GM18951 (cell line): Measurements from ENCODE around the gene ELP2.
"Not testable (repeated sequence)": the region's sequence is repeated elsewhere in the genome, so short reads cannot be mapped to it uniquely, and the experiment has no call there.

ENCODE experiments used
- POLR2A ChIP-seq: IDR thresholded peaks from 4 replicates; pipeline ENCODE4 v1.6.1; 2011; ENCODE audit warnings: mild to moderate bottlenecking; ENCODE audit not compliant: insufficient read length, insufficient read depth; ENCODE audit errors: extremely low read depth
- in situ Hi-C: fragments of 300-500 bp; cut with MboI; formaldehyde crosslinking; loops from one replicate; pipeline ENCODE4 v1.12.0; 2022; ENCODE audit warnings: low sequenced_read_pairs, mixed read lengths, inconsistent platforms; ENCODE audit not compliant: unreplicated experiment

Gene ELP2, protein sequence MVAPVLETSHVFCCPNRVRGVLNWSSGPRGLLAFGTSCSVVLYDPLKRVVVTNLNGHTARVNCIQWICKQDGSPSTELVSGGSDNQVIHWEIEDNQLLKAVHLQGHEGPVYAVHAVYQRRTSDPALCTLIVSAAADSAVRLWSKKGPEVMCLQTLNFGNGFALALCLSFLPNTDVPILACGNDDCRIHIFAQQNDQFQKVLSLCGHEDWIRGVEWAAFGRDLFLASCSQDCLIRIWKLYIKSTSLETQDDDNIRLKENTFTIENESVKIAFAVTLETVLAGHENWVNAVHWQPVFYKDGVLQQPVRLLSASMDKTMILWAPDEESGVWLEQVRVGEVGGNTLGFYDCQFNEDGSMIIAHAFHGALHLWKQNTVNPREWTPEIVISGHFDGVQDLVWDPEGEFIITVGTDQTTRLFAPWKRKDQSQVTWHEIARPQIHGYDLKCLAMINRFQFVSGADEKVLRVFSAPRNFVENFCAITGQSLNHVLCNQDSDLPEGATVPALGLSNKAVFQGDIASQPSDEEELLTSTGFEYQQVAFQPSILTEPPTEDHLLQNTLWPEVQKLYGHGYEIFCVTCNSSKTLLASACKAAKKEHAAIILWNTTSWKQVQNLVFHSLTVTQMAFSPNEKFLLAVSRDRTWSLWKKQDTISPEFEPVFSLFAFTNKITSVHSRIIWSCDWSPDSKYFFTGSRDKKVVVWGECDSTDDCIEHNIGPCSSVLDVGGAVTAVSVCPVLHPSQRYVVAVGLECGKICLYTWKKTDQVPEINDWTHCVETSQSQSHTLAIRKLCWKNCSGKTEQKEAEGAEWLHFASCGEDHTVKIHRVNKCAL

DNA sequence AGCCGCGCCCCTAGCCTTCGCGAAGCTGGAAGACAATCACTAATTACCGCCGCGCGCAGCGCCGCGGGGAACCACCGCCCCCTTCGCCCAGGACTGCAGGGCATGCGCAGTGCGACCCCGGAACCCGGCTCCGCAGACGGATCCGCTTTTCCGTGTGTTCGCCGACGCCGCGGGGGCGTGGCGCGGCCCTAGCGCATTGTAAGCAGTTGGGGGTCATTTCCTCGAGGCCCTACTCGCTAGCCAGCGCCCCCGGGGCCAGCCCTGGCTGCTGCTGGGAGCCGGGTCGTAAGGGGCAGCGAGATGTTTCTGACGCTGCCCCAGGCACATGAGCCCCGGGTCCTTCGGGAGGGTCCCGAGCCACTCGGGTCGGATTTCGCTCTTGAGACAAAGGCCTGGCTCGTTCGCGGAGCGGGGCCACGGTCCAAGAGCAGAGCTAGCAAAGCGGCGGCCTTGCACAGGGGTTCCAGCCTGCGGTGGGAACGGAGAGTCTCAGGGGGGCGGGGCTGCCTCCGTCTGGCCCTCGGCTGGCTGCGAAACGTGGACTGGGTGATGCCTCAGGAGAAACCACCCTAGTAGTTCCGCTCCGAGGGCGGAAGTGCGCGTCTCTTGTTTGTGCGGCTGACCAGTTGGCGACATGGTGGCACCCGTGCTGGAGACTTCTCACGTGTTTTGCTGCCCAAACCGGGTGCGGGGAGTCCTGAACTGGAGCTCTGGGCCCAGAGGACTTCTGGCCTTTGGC, at the start of gene ELP2, which contains the start of gene SLC39A6:
ELP2 (plus strand) TSS at position 600 of the 739 bp plus-strand sequence; CDS start at position 635, 35 bp downstream.
SLC39A6 (minus strand) TSS at position 41 of the 739 bp plus-strand sequence. CDS start 2,333 bp downstream, outside the sequence.
- in situ Hi-C loops: no loop called here
- TF ChIP-seq POLR2A: peak; percentile 84

DNA sequence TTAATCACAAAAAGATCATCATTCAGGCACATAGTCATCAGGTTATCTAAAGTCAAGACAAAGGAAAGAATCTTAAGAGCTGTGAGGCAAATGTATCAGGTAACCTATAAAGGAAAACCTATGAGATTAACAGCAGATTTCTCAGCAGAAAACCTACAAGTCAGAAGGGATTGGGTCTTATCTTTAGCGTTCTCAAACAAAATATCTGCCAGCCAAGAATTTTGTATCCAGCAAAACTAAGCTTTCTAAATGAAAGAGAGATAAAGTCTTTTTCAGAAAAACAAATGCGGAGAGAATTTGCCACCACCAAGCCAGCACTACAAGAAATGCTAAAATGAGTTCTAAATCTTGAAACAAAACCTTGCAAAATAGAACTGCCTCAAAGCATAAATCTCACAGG, 48.6 kb upstream of the ELP2 start:
- in situ Hi-C loops: not testable (repeated sequence)

DNA sequence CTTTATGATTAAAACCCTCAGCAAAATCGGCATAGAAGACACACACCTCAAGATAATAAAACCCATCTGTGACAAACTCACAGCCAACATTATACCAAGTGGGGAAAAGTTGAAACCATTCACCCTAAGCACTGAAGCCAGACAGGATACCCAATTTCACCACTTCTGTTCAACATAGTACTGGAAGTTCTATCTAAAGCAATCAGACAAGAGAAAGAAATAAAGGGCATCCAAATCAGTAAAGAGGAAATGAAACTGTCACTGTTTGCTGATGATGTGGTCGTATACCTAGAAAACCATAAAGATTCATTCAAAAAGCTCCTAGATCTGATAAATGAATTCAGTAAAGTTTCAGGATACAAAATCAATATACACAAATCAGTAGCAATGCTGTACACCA, 46.0 kb upstream of the ELP2 start:
- TF ChIP-seq POLR2A: no peak
- in situ Hi-C loops: no loop called here

DNA sequence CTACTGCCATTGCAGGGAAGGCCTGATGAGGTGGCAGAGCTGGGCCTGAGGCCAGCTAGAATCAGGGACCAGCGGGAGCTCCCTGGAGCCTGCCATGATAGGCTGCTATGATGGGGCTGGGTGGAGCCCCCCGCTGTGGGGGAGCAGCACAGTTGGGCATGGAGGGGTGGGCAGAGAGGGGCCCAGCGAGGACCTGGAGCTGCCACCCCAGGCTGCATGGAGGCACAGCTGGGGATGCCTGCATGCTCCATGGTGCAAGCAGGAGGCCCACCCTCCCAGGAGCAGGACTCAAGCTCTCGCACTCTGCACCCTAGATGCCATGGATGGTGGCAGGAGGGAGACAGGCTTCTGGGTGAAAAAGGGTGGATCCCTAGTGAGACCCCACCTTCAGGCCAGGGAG, 44.5 kb upstream of the ELP2 start:
- no peak for TF ChIP-seq POLR2A
- in situ Hi-C loops: no loop called here

DNA sequence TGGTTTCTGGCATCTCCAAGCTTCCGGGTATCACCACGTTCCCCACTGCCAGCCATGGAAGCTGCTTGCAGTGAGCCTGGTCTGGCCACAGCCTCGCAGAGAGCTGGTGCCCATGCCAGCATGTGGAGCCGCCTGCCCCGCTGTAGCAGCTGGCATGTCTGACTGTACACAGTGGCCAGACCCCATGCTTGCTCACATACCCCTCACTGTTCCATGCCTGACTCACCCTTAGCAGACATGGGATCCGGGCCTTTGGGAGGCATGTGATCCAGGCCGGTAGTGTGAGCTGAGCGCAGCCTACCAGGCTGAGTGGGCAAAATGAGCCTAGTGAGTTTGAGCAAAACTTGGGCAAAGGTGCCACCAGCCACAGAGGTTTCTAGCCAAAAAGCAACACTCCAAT, 43.5 kb upstream of the ELP2 start:
- no peak for TF ChIP-seq POLR2A
- in situ Hi-C loops: no loop called here

DNA sequence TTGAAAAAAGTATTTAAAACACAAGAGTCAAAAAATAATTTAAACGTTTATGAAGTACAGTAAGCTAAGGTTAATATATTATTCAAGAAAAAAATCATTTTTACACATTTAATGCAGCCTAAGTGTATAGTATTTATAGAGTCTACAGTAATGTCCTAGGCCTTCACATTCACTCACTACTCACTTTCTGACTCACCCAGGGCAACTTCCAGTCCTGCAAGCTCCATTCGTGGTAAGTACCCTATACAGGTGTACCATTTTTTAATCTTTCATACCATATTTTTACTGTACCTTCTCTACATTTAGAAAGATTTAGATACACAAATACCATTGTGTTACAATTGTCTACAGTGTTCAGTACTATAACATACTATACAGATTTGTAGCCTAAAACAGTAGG, 41.4 kb upstream of the ELP2 start:
- no peak for TF ChIP-seq POLR2A
- in situ Hi-C loops: no loop called here

DNA sequence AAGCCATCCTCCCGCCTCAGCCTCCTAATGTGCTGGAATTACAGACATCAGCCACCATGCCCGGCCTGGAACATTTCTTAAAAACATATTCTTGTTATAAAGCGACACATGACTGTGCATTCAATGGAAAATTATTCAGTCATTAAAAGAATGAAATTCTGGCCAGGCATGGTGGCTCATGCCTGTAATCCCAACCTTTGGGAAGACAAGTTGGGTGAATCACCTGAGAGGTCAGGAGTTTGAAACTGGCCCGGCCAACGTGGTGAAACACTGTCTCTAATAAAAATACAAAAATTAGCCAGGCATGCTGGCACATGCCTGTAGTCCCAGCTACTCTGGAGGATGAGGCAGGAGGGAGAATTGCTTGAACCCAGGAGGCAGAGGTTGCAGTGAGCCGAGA, 40.7 kb upstream of the ELP2 start:
- TF ChIP-seq POLR2A: no peak
- in situ Hi-C loops: no loop called here

DNA sequence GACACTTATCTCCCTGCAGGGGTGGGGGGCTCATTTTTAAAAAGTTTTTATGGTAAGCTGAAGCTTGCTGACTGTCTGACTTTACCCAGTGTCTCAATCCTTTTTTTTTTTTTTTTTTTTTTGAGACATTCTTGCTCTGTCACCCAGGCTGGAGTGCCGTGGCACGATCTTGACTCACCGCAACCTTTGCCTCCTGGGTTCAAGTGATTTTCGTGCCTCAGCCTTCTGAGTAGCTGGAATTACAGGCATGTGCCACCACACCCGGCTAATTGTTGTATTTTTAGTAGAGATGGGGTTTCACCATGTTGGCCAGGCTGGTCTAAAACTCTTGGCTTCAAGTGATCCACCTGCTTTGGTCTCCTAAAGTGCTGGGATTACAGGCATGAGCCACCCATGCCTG, 37.6 kb upstream of the ELP2 start:
- in situ Hi-C loops: loop anchor here (5.0 kb wide), 1 partner anchor 190 kb away; no protein-coding TSS in a partner anchor

DNA sequence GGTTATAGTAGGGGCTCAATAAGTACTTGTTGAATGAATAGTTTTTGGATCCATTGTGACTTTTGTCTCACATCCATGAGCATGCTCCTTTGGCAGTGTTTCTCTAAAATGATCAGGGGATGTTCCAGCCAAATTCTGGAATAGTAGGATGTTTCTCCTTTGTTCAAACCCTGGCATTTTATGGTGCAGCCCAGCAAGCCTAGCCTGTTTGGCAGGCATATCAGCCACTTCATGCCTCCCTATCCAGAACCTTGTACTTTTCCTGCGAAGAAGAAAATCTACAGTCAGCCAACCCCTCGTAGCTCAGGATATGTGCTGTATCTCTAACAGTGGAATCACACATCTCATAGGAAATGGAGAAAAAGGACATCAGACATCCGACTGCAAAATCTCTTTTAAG, 35.3 kb upstream of the ELP2 start:
- no peak for TF ChIP-seq POLR2A
- in situ Hi-C loops: loop anchor here (5.0 kb wide), 1 partner anchor 188 kb away; no protein-coding TSS in a partner anchor

DNA sequence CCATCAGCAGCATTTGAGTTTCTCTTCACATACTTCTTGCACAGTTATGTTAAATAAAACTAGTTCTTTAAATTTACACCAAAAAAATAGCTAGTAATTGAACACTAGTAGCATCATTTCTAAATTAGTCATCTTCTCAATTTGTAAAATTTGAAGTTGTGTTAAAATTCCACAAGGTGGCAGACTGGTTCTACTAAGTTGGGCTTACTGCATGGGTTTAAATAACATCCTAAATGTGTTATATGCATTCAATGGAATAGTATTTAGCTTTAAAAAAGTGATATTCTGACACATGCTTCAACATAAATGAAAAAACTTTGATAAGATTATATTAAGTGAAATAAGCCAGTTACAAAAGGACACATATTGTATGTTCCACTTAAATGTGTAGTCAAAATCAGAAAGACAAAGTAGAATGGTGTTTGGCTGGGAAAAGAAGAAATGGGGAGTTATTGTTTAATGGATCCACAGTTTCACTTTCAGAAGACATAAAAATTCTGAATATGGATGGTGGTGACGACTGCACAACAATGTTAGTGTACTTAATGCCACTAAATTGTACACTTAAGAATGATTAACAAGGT, 33.7 kb upstream of the ELP2 start:
- in situ Hi-C loops: no loop called here
- no peak for TF ChIP-seq POLR2A

DNA sequence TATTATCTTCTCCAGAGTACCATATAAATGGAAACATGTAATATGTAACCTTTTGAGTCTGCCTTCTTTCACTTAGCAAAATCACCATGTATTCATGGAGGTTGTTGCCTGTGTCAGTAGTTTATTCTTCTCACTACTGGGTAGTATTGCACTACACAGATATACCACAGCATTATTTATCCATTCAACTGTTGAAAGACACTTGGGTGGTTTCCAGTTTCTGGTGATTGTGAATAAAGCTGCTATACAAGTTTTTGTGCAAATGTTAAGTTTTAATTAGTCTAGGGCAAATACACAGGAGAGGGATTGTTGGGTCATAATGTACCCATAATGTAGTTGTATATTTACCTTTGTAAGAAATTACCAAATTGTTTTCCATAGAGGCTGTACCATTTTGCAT, 32.7 kb upstream of the ELP2 start:
- in situ Hi-C loops: no loop called here
- TF ChIP-seq POLR2A: no peak

DNA sequence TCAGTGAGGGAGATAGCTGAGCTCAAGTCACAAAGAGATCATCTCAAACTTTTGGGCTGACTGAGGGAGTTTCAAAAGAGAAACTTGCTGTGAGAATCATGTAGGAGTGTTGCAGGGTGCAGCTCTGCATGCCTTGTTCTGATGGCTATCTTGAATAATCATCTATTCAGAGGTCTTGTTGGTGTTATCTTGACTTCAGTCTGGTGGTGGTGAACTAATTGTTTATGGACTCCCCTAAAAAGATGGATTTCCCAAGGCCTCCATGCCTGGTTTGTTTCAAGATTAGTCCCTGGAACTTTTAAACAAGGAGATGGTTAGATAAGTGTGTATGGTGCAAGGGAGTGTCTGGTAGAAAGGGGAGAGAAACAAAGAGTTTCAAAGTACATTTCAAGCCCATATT, 30.4 kb upstream of the ELP2 start:
- TF ChIP-seq POLR2A: no peak
- in situ Hi-C loops: no loop called here

DNA sequence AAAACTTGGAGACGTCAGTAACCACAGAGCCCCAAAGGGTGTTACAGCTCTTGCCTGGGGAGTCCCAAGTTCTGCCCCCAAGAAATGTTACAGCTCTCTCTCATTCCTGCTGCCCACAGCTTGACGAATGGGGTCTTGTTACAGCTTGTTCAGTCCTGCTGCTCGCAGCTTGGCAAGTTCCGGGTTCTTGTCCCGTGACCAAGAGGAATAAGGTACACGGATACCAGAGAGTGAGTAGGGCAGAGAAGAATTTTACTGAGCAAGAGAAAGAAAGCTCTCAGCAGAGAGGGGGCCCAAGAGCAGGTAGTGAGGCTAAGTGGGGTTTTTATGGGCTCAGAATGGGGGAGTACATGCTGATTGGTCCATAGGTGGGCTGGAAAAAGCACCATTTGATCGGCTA, 27.8 kb upstream of the ELP2 start:
- TF ChIP-seq POLR2A: no peak
- in situ Hi-C loops: no loop called here
